GM12878 (cell line): ENCODE results near the gene EPAS1. TPM values are rescaled to one million over a fixed set of nuclear protein-coding genes. Genes with fewer than 3 reads are reported as not detected.
A peak's percentile ranks its signal among the peaks of the same experiment; 100 is the strongest.

Experiments used
- ATAC-seq: fragments of 200-7000 bp; cut with Tn5 transposase; 3 replicates; pipeline ENCODE4 v1.9.1; 2020; ENCODE audit warnings: mild to moderate bottlenecking, moderate library complexity
- BruUV-seq: library from RNA; stranded (reverse); fragments of 400-500 nt; replicated peaks from 2 replicates; lab custom pipeline; 2021; lab: Mats Ljungman, UMichigan
- CTCF ChIA-PET: fragments of 300-600 bp; sonication (Branson Sonifier 250); formaldehyde crosslinking; extraction: SDS; loops from one replicate; lab custom pipeline; 2021; ENCODE audit warnings: inconsistent platforms; lab: Yijun Ruan, JAX
- POLR2A ChIA-PET: fragments of 350-600 bp; formaldehyde crosslinking; extraction: SDS; loops from one replicate; lab custom pipeline; 2021; ENCODE audit warnings: inconsistent platforms; lab: Charles Lee
- RAD21 ChIA-PET: fragments of 300-600 bp; sonication (Branson Sonifier 250); formaldehyde crosslinking; loops from one replicate; lab custom pipeline; 2023; ENCODE audit warnings: antibody characterized with exemption; ENCODE audit not compliant: unreplicated experiment; lab: Charles Lee
- SMC1A ChIA-PET: fragments of 300-600 bp; sonication (Branson Sonifier 250); formaldehyde crosslinking; loops from one replicate; lab custom pipeline; 2023; ENCODE audit not compliant: unreplicated experiment, uncharacterized antibody; lab: Charles Lee
- DNase-seq: peaks from one replicate; pipeline ENCODE4 v3.0.0-alpha.2; 2011; ENCODE audit warnings: low read depth, low spot score
- FAIRE-seq: peaks from 3 replicates; lab custom pipeline; 2011; peaks lifted over from hg19 to GRCh38; lab: Jason Lieb, UNC
- H2AFZ ChIP-seq: 2 replicates; pipeline ENCODE4 v1.6.0; 2011; ENCODE audit warnings: low read depth, low read length, control low read depth; ENCODE audit not compliant: control insufficient read depth
- H3K27ac ChIP-seq: 2 replicates; pipeline ENCODE4 v1.5.1; 2011; ENCODE audit warnings: control low read depth; ENCODE audit not compliant: control insufficient read depth, insufficient read depth
- H3K27me3 ChIP-seq, 2 experiments: replicated peaks in 1 of 2; 2 replicates each; pipeline versions ENCODE4 v1.6.0 to v1.6.1; 2011; ENCODE audit warnings: low read length in 1 of 2; ENCODE audit not compliant: control insufficient read depth in 2 of 2, insufficient read depth in 2 of 2
- H3K36me3 ChIP-seq, 2 experiments: 2 replicates each; pipeline ENCODE4 v1.5.1; 2011; ENCODE audit warnings: low read length in 1 of 2; ENCODE audit not compliant: control insufficient read depth in 2 of 2, insufficient read depth in 2 of 2
- H3K4me1 ChIP-seq: 2 replicates; pipeline ENCODE4 v1.6.1; 2011; ENCODE audit warnings: mild to moderate bottlenecking, low read length, moderate library complexity, mixed read lengths; ENCODE audit not compliant: control insufficient read depth, insufficient read depth
- H3K4me2 ChIP-seq: 2 replicates; pipeline ENCODE4 v1.6.0; 2011; ENCODE audit warnings: control low read depth; ENCODE audit not compliant: control insufficient read depth, insufficient read depth
- H3K4me3 ChIP-seq: fragments of 200-600 bp; sonication (generic); 2 replicates; pipeline ENCODE4 v1.5.1; 2016
- H3K79me2 ChIP-seq: 2 replicates; pipeline ENCODE4 v1.6.0; 2011; ENCODE audit warnings: low read length; ENCODE audit not compliant: control insufficient read depth, insufficient read depth
- H3K9ac ChIP-seq: 2 replicates; pipeline ENCODE4 v1.8.0; 2011; ENCODE audit warnings: low read length, control low read depth, mixed read lengths; ENCODE audit not compliant: control insufficient read depth, insufficient read depth
- H3K9me3 ChIP-seq: replicated peaks from 3 replicates; pipeline ENCODE4 v1.5.1; 2011; ENCODE audit warnings: mild to moderate bottlenecking, low read length; ENCODE audit not compliant: control insufficient read depth, insufficient read depth
- H4K20me1 ChIP-seq: 2 replicates; pipeline ENCODE4 v1.6.0; 2011; ENCODE audit not compliant: control insufficient read depth, insufficient read depth
- ATF7 ChIP-seq: fragments of 450-650 bp; IDR thresholded peaks from 2 replicates; pipeline ENCODE4 v1.6.1; 2016; ENCODE audit warnings: low read depth, mild to moderate bottlenecking
- HDGF ChIP-seq: fragments of 450-650 bp; IDR thresholded peaks from 2 replicates; pipeline ENCODE4 v1.6.1; 2016; ENCODE audit warnings: antibody characterized with exemption
- NFYA ChIP-seq: IDR thresholded peaks from 2 replicates; pipeline ENCODE4 v1.6.1; 2011; ENCODE audit warnings: low read depth, mild to moderate bottlenecking, low read length, improper control_type of control experiment, borderline replicate concordance
- NR2C1 ChIP-seq: fragments of 450-650 bp; IDR thresholded peaks from 2 replicates; pipeline ENCODE4 v1.6.1; 2017; ENCODE audit warnings: antibody characterized with exemption, mild to moderate bottlenecking, moderate library complexity
- NRF1 ChIP-seq: conservative IDR thresholded peaks from 2 replicates; pipeline ENCODE4 v1.6.1; 2011; ENCODE audit warnings: mild to moderate bottlenecking, low read depth, low read length, improper control_type of control experiment
- POU2F2 ChIP-seq: IDR thresholded peaks from 3 replicates; pipeline ENCODE4 v1.6.1; 2011; ENCODE audit warnings: low read depth, mild to moderate bottlenecking, low read length, borderline replicate concordance
- RUNX3 ChIP-seq: IDR thresholded peaks from 2 replicates; pipeline ENCODE4 v1.6.1; 2012; ENCODE audit warnings: low read length, inconsistent platforms
- TCF12 ChIP-seq: IDR thresholded peaks from 2 replicates; pipeline ENCODE4 v1.6.1; 2011; ENCODE audit warnings: low read depth, mild to moderate bottlenecking, low read length
- WGBS: methylation state at CpG from one replicate; pipeline ENCODE4 v1.1.6; 2016; ENCODE audit warnings: low lambda C conversion rate; ENCODE audit not compliant: insufficient replicate concordance, insufficient coverage; ENCODE audit errors: missing lambda C conversion rate; 5-methylcytosine and 5-hydroxymethylcytosine counted together
- in situ Hi-C: fragments of 300-500 bp; cut with MboI; formaldehyde crosslinking; loops from 9 replicates; pipeline ENCODE4 v1.14.3; 2018; ENCODE audit warnings: mixed read lengths
- intact Hi-C: fragments of 100-400 bp; cut with micrococcal nuclease; formaldehyde crosslinking; loops from one replicate; pipeline ENCODE4 v1.14.2; 2022; ENCODE audit not compliant: unreplicated experiment
- polyA plus RNA-seq, 11 experiments: library from polyadenylated mRNA; depleted of rRNA in 4 of 11; unstranded in 6 of 11; stranded (reverse) in 5 of 11; fragments of >200 nt; fragmentation: Nextera tagmentation in 4 of 11; fragmentation: Illumina TruSeq in 1 of 11; extraction: Ambion mirVana in 4 of 11; extraction: Trizol in 1 of 11; gene quantifications; 1 replicate in 1 of 11; 2 replicates in 10 of 11; pipeline versions ENCODE4 v1.2.1 to v1.2.3, GENCODE V29; 2011 to 2016; ENCODE audit warnings: inconsistent platforms in 2 of 11, missing spikeins in 2 of 11, low read depth in 1 of 11
- total RNA-seq, 4 experiments: library from RNA; depleted of rRNA in 3 of 4; stranded (reverse); fragments of >200 nt in 3 of 4; fragmentation: Illumina TruSeq in 1 of 4; extraction: Trizol in 1 of 4; gene quantifications; 2 replicates each; pipeline versions ENCODE4 v1.2.1 to v1.2.3, GENCODE V29; 2013 to 2021
- TF ChIP-seq, protein P1 (sequence below): fragments of 450-650 bp; conservative IDR thresholded peaks from 2 replicates; pipeline ENCODE4 v1.6.1; 2017; ENCODE audit warnings: mild to moderate bottlenecking, moderate library complexity
- TF ChIP-seq, protein P2 (sequence below): fragments of 450-650 bp; IDR thresholded peaks from 2 replicates; pipeline ENCODE4 v1.6.1; 2017; ENCODE audit warnings: mild to moderate bottlenecking, moderate library complexity
- TF ChIP-seq, protein P3 (sequence below): fragments of 450-650 bp; IDR thresholded peaks from 2 replicates; pipeline ENCODE4 v1.6.1; 2017; ENCODE audit warnings: antibody characterized with exemption, mild to moderate bottlenecking, moderate library complexity

Gene EPAS1
- total and polyA plus RNA-seq, 10 of the 15 experiments (the other 5 are each of a cell fraction or from before 2014, with no cell fraction given), result 0.11 to 22.0 (median 1.3) TPM; not detected in 1

DNA sequence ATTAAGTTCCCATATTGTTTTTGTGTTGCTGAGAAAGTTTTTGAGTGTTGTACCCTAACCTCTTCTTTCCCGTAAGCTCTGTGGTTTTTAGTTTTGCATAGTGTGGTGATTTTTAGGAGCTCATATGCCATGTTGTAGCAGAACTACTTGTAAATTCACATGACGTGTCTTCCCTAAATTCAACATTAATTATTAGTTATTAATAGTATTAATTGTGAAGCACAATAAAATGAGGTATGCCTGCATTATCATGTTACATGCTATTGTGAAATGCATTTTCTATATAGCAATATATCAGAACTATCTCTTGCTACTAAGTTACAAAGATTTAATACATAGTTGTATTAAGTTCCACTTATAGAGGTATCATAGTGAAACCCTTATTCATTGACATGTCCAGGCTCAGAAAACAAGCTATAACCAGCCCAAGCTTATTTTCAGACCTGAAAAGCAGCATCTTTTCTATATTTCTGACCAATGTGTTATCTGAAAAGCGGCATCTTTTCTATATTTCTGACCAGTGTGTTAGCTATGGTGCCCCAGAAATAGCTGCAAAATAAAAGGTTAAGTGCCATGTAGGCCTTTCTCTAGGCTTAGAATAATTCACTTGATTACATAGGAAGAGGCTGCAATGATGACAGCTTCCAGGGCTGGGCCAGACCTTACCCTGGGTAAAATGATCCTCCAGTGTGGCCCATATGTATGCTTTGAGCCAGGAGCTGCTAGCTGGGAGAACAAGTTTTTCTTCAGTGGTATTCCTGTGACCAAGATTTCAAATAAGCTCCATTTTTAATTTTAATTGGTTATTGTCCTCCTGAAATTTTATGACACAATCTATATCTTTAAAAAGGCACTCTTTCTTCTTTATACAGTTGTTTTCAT lies 21.6 kb downstream of the EPAS1 start:
- H3K36me3 ChIP-seq, result no peaks in the 10 kb centered on the region
- no peaks in the 10 kb centered on the region for H4K20me1 ChIP-seq
- intact Hi-C loops, result no loop called here
- SMC1A ChIA-PET, result interaction anchor here (0.6 to 3.2 kb wide), 24 partner anchors 9 to 1719 kb away, joined by 3 to 22 read pairs (median 5); partner anchors contain the start of gene EPAS1
- no peaks in the 10 kb centered on the region for H3K9me3 ChIP-seq
- FAIRE-seq, result no peak
- POLR2A ChIA-PET, result interaction anchor here (1.0 to 1.6 kb wide), 5 partner anchors 9 to 24 kb away, joined by 3 to 4 read pairs (median 3); no protein-coding TSS in a partner anchor
- no peak overlapping the region for H3K4me3 ChIP-seq
- no peak for DNase-seq
- H3K79me2 ChIP-seq, result no peaks in the 10 kb centered on the region
- no peaks in the 10 kb centered on the region for H3K4me1 ChIP-seq
- peak; percentile 61 for ATAC-seq
- no peaks in the 10 kb centered on the region; a peak in 1 of 4 replicates for H3K27me3 ChIP-seq
- in situ Hi-C loops, result no loop called here
- 2% methylated on average over 3 of the region's 3 CpGs for WGBS
- H3K27ac ChIP-seq, result no peak overlapping the region
- RAD21 ChIA-PET, result interaction anchor here (0.7 to 2.1 kb wide), 16 partner anchors 8 to 256 kb away, joined by 3 to 13 read pairs (median 6); partner anchors contain the start of gene EPAS1
- no TSS peak for BruUV-seq
- H3K4me2 ChIP-seq, result no peak overlapping the region
- no peak overlapping the region for H3K9ac ChIP-seq
- H2AFZ ChIP-seq, result no peak overlapping the region
- CTCF ChIA-PET, result interaction anchor here (0.6 to 2.4 kb wide), 12 partner anchors 9 to 302 kb away, joined by 3 to 18 read pairs (median 3); no protein-coding TSS in a partner anchor
- TF ChIP-seq POU2F2 (no peak), TCF12 (no peak), ATF7 (0 out of 2 replicates have a peak, but pooled peaks have one; percentile 24), NRF1 (no peak), NR2C1 (no peak), NFYA (no peak), HDGF (no peak), RUNX3 (no peak)
- TF ChIP-seq, protein P1, sequence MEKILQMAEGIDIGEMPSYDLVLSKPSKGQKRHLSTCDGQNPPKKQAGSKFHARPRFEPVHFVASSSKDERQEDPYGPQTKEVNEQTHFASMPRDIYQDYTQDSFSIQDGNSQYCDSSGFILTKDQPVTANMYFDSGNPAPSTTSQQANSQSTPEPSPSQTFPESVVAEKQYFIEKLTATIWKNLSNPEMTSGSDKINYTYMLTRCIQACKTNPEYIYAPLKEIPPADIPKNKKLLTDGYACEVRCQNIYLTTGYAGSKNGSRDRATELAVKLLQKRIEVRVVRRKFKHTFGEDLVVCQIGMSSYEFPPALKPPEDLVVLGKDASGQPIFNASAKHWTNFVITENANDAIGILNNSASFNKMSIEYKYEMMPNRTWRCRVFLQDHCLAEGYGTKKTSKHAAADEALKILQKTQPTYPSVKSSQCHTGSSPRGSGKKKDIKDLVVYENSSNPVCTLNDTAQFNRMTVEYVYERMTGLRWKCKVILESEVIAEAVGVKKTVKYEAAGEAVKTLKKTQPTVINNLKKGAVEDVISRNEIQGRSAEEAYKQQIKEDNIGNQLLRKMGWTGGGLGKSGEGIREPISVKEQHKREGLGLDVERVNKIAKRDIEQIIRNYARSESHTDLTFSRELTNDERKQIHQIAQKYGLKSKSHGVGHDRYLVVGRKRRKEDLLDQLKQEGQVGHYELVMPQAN, result no peak
- TF ChIP-seq, protein P2, sequence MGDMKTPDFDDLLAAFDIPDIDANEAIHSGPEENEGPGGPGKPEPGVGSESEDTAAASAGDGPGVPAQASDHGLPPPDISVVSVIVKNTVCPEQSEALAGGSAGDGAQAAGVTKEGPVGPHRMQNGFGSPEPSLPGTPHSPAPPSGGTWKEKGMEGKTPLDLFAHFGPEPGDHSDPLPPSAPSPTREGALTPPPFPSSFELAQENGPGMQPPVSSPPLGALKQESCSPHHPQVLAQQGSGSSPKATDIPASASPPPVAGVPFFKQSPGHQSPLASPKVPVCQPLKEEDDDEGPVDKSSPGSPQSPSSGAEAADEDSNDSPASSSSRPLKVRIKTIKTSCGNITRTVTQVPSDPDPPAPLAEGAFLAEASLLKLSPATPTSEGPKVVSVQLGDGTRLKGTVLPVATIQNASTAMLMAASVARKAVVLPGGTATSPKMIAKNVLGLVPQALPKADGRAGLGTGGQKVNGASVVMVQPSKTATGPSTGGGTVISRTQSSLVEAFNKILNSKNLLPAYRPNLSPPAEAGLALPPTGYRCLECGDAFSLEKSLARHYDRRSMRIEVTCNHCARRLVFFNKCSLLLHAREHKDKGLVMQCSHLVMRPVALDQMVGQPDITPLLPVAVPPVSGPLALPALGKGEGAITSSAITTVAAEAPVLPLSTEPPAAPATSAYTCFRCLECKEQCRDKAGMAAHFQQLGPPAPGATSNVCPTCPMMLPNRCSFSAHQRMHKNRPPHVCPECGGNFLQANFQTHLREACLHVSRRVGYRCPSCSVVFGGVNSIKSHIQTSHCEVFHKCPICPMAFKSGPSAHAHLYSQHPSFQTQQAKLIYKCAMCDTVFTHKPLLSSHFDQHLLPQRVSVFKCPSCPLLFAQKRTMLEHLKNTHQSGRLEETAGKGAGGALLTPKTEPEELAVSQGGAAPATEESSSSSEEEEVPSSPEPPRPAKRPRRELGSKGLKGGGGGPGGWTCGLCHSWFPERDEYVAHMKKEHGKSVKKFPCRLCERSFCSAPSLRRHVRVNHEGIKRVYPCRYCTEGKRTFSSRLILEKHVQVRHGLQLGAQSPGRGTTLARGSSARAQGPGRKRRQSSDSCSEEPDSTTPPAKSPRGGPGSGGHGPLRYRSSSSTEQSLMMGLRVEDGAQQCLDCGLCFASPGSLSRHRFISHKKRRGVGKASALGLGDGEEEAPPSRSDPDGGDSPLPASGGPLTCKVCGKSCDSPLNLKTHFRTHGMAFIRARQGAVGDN, result 0 out of 2 replicates have a peak, but pooled peaks have one; percentile 20
- TF ChIP-seq, protein P3, sequence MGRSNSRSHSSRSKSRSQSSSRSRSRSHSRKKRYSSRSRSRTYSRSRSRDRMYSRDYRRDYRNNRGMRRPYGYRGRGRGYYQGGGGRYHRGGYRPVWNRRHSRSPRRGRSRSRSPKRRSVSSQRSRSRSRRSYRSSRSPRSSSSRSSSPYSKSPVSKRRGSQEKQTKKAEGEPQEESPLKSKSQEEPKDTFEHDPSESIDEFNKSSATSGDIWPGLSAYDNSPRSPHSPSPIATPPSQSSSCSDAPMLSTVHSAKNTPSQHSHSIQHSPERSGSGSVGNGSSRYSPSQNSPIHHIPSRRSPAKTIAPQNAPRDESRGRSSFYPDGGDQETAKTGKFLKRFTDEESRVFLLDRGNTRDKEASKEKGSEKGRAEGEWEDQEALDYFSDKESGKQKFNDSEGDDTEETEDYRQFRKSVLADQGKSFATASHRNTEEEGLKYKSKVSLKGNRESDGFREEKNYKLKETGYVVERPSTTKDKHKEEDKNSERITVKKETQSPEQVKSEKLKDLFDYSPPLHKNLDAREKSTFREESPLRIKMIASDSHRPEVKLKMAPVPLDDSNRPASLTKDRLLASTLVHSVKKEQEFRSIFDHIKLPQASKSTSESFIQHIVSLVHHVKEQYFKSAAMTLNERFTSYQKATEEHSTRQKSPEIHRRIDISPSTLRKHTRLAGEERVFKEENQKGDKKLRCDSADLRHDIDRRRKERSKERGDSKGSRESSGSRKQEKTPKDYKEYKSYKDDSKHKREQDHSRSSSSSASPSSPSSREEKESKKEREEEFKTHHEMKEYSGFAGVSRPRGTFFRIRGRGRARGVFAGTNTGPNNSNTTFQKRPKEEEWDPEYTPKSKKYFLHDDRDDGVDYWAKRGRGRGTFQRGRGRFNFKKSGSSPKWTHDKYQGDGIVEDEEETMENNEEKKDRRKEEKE, result no peak
